MM.1S (cell line): ENCODE measurements around the gene BDKRB1.

Experiments
- DNase-seq: peaks from one replicate; pipeline ENCODE4 v3.0.0-alpha.2; 2015
- H2AFZ ChIP-seq: fragments of 300-600 bp; sonication (generic); 2 replicates; pipeline ENCODE4 v1.6.0; 2016; ENCODE audit warnings: antibody characterized with exemption, low read length
- H3F3A ChIP-seq: fragments of 300-600 bp; sonication (generic); 2 replicates; pipeline ENCODE4 v1.6.1; 2016; ENCODE audit warnings: mild to moderate bottlenecking, antibody characterized with exemption, low read length, moderate library complexity, mixed read lengths; ENCODE audit not compliant: insufficient read depth
- H3K27ac ChIP-seq: fragments of 300-600 bp; sonication (generic); 2 replicates; pipeline ENCODE4 v1.5.1; 2016; ENCODE audit warnings: mild to moderate bottlenecking, low read length
- H3K27me3 ChIP-seq: fragments of 300-600 bp; sonication (generic); replicated peaks from 2 replicates; pipeline ENCODE4 v1.6.0; 2016; ENCODE audit warnings: low read length; ENCODE audit not compliant: insufficient read depth
- H3K36me3 ChIP-seq: fragments of 300-600 bp; sonication (generic); replicated peaks from 2 replicates; pipeline ENCODE4 v1.6.1; 2016; ENCODE audit warnings: mild to moderate bottlenecking, low read length, mixed read lengths; ENCODE audit not compliant: insufficient read depth
- H3K4me1 ChIP-seq: fragments of 300-600 bp; sonication (generic); 2 replicates; pipeline ENCODE4 v1.6.1; 2016; ENCODE audit warnings: low read length, mixed read lengths
- H3K4me2 ChIP-seq: fragments of 300-600 bp; sonication (generic); 2 replicates; pipeline ENCODE4 v1.6.0; 2016; ENCODE audit warnings: low read depth, low read length
- H3K4me3 ChIP-seq: fragments of 300-600 bp; sonication (generic); 2 replicates; pipeline ENCODE4 v1.5.1; 2016; ENCODE audit warnings: low read length, mixed read lengths
- H3K79me2 ChIP-seq: fragments of 300-600 bp; sonication (generic); 2 replicates; pipeline ENCODE4 v1.6.1; 2016; ENCODE audit warnings: mixed run types, low read length, mixed read lengths
- H3K9ac ChIP-seq: fragments of 300-600 bp; sonication (generic); 2 replicates; pipeline ENCODE4 v1.6.1; 2016; ENCODE audit warnings: low read length, mixed read lengths
- H3K9me2 ChIP-seq: fragments of 300-600 bp; sonication (generic); replicated peaks from 2 replicates; pipeline ENCODE4 v1.6.1; 2016; ENCODE audit warnings: mild to moderate bottlenecking, low read length, mixed read lengths; ENCODE audit not compliant: insufficient read depth
- H3K9me3 ChIP-seq: fragments of 300-600 bp; sonication (generic); replicated peaks from 2 replicates; pipeline ENCODE4 v1.6.1; 2016; ENCODE audit warnings: mild to moderate bottlenecking, low read length, mixed read lengths; ENCODE audit not compliant: insufficient read depth
- H4K20me1 ChIP-seq: fragments of 300-600 bp; sonication (generic); 2 replicates; pipeline ENCODE4 v1.6.1; 2016; ENCODE audit warnings: mild to moderate bottlenecking, low read length, moderate library complexity, mixed read lengths; ENCODE audit not compliant: insufficient read depth
- CTCF ChIP-seq: fragments of 300-600 bp; sonication (generic); IDR thresholded peaks from 2 replicates; pipeline ENCODE4 v1.5.1; 2016; ENCODE audit warnings: antibody characterized with exemption, low read length, mixed read lengths
- EZH2 ChIP-seq: fragments of 300-600 bp; sonication (generic); optimal IDR thresholded peaks from 2 replicates; pipeline ENCODE3; 2017; ENCODE audit warnings: low read depth, mild to moderate bottlenecking, antibody characterized with exemption, low read length, mixed read lengths
- EZH2phosphoT487 ChIP-seq: fragments of 300-600 bp; sonication (generic); IDR thresholded peaks from 2 replicates; pipeline ENCODE4 v1.6.1; 2018; ENCODE audit warnings: antibody characterized with exemption, low read length

The BDKRB1 gene

GRCh38 chr14:96268431-96269358 lies 12.7 kb downstream of the BDKRB1 start:
- no peaks in the 10 kb centered on the region for H3K9me3 ChIP-seq
- H3F3A ChIP-seq, result no peaks in the 10 kb centered on the region
- TF ChIP-seq CTCF (no peak), EZH2phosphoT487 (no peak), EZH2 (no peak)
- no peaks in the 10 kb centered on the region for H3K27me3 ChIP-seq
- DNase-seq, result no peak
- H4K20me1 ChIP-seq, result no peaks in the 10 kb centered on the region
- H3K27ac ChIP-seq, result no peak overlapping the region
- H2AFZ ChIP-seq, result no peak overlapping the region
- H3K79me2 ChIP-seq, result no peaks in the 10 kb centered on the region
- no peak overlapping the region for H3K4me2 ChIP-seq
- H3K4me3 ChIP-seq, result no peak overlapping the region
- no peak overlapping the region for H3K9ac ChIP-seq
- no peaks in the 10 kb centered on the region for H3K9me2 ChIP-seq
- no peaks in the 10 kb centered on the region for H3K4me1 ChIP-seq
- H3K36me3 ChIP-seq, result no peaks in the 10 kb centered on the region

- Histone ChIP-seq H3K4me1 (no peaks in the 10 kb centered on the region), H3K4me2 (no peak overlapping the region), H3K27me3 (no peaks in the 10 kb centered on the region), H3K9me3 (no peaks in the 10 kb centered on the region), H3K9ac (no peak overlapping the region), H2AFZ (no peak overlapping the region), H3K9me2 (no peaks in the 10 kb centered on the region), H3K36me3 (no peaks in the 10 kb centered on the region), H3K27ac (no peak overlapping the region), H3K79me2 (no peaks in the 10 kb centered on the region), H3K4me3 (no peak overlapping the region), H3F3A (no peaks in the 10 kb centered on the region), H4K20me1 (no peaks in the 10 kb centered on the region)
- DNase-seq, result no peak
- TF ChIP-seq EZH2 (no peak), CTCF (no peak), EZH2phosphoT487 (no peak)
These were observed 13.3 kb downstream of the BDKRB1 start for GRCh38 chr14:96269359-96269710.

- no peaks in the 10 kb centered on the region for H3K9me3 ChIP-seq
- no peak overlapping the region for H3K9ac ChIP-seq
- DNase-seq, result no peak
These were observed 14.8 kb downstream of the BDKRB1 start for GRCh38 chr14:96270565-96271420.

More at GRCh38 chr14:96270565-96271420, 14.8 kb downstream of the BDKRB1 start:
- Histone ChIP-seq H3K4me1 (no peaks in the 10 kb centered on the region), H3K27me3 (no peaks in the 10 kb centered on the region), H3K4me3 (no peak overlapping the region), H4K20me1 (no peaks in the 10 kb centered on the region), H3K79me2 (no peaks in the 10 kb centered on the region), H3K36me3 (no peaks in the 10 kb centered on the region), H3K27ac (no peak overlapping the region), H3K4me2 (no peak overlapping the region), H2AFZ (no peak overlapping the region), H3F3A (no peaks in the 10 kb centered on the region), H3K9me2 (no peaks in the 10 kb centered on the region)
- TF ChIP-seq EZH2 (no peak), CTCF (no peak), EZH2phosphoT487 (no peak)
